Measurements from ENCODE around the gene CMYA5. TPM values are rescaled to one million over a fixed set of nuclear protein-coding genes. Genes with fewer than 3 reads are reported as not detected.

The CMYA5 gene
- 0.17 TPM for polyA plus RNA-seq (2013)

- DNase-seq: no peak
- 67% methylated on average over 65 of the region's 74 CpGs for WGBS (ENCODE audit: insufficient coverage)
- ChIA-PET POLR2A (no interaction called here), CTCF (interaction anchor here (1.0 to 1.6 kb wide), 3 partner anchors 13 to 15 kb away, joined by 3 read pairs; no protein-coding TSS in a partner anchor)
- H3K4me1 ChIP-seq (ENCODE audit: control extremely low read depth in 1 of 4, control insufficient read depth in 4 of 4, insufficient read depth in 4 of 4, low read length in 3 of 4): no peaks in the 10 kb centered on the region
- H3K36me3 ChIP-seq (ENCODE audit: control insufficient read depth in 4 of 4, insufficient read depth in 4 of 4, low read length in 3 of 4): peaks cover 7 to 27% (median 15%) of the 10 kb centered on the region in 4 experiments
- H3K27me3 ChIP-seq (replicated peaks in 2 of 5; ENCODE audit: control insufficient read depth in 4 of 5, insufficient read depth in 5 of 5, low read length in 4 of 5): no peaks in the 10 kb centered on the region
- no peak within 1 kb of the TSS for H3K27ac ChIP-seq (ENCODE audit: insufficient read depth in 1 of 2, low read depth in 1 of 2, low read length in 2 of 2, poor library complexity in 1 of 2, severe bottlenecking in 2 of 2)
- no peak within 1 kb of the TSS for H3K4me3 ChIP-seq (ENCODE audit: control insufficient read depth in 1 of 7, extremely low read depth in 1 of 7, insufficient read depth in 4 of 7, low read depth in 2 of 7, low read length in 6 of 7)
- peaks cover 0 to 7% (median 2%) of the 10 kb centered on the region in 5 experiments for H3K9me3 ChIP-seq (ENCODE audit: control extremely low read depth in 1 of 5, control insufficient read depth in 4 of 5, insufficient read depth in 2 of 5, low read depth in 1 of 5, low read length in 4 of 5)
These were observed at the start of gene CMYA5 for GRCh38 chr5:79689541-79690466. CMYA5 (plus strand) TSS chr5:79689836; CDS start chr5:79689908, 72 bp downstream.

- no peaks in the 10 kb centered on the region for H3K9me3 ChIP-seq (ENCODE audit: control extremely low read depth in 1 of 5, control insufficient read depth in 4 of 5, insufficient read depth in 2 of 5, low read depth in 1 of 5, low read length in 4 of 5)
- no peak overlapping the region for H3K4me3 ChIP-seq (ENCODE audit: control insufficient read depth in 1 of 7, extremely low read depth in 1 of 7, insufficient read depth in 4 of 7, low read depth in 2 of 7, low read length in 6 of 7)
- 80% methylated on average over 1 of the region's 4 CpGs for WGBS (ENCODE audit: insufficient coverage)
- no peak overlapping the region for H3K27ac ChIP-seq (ENCODE audit: insufficient read depth in 1 of 2, low read depth in 1 of 2, low read length in 2 of 2, poor library complexity in 1 of 2, severe bottlenecking in 2 of 2)
- H3K4me1 ChIP-seq (ENCODE audit: control extremely low read depth in 1 of 4, control insufficient read depth in 4 of 4, insufficient read depth in 4 of 4, low read length in 3 of 4): no peaks in the 10 kb centered on the region
- DNase-seq: no peak
- ChIA-PET CTCF (interaction anchor here (1.1 kb wide), 1 partner anchor 575 kb away, joined by 3 read pairs; no protein-coding TSS in a partner anchor), POLR2A (no interaction called here)
- no peaks in the 10 kb centered on the region for H3K27me3 ChIP-seq (replicated peaks in 2 of 5; ENCODE audit: control insufficient read depth in 4 of 5, insufficient read depth in 5 of 5, low read length in 4 of 5)
- H3K36me3 ChIP-seq (ENCODE audit: control insufficient read depth in 4 of 4, insufficient read depth in 4 of 4, low read length in 3 of 4): peaks cover 14 to 51% (median 29%) of the 10 kb centered on the region in 4 experiments
These were observed 49.0 kb upstream of the CMYA5 start for GRCh38 chr5:79640571-79641055.

GRCh38 chr5:79641414-79641813, 48.2 kb upstream of the CMYA5 start:
- no peaks in the 10 kb centered on the region for H3K9me3 ChIP-seq (ENCODE audit: control extremely low read depth in 1 of 5, control insufficient read depth in 4 of 5, insufficient read depth in 2 of 5, low read depth in 1 of 5, low read length in 4 of 5)
- H3K27me3 ChIP-seq (replicated peaks in 2 of 5; ENCODE audit: control insufficient read depth in 4 of 5, insufficient read depth in 5 of 5, low read length in 4 of 5): no peaks in the 10 kb centered on the region
- H3K4me3 ChIP-seq (ENCODE audit: control insufficient read depth in 1 of 7, extremely low read depth in 1 of 7, insufficient read depth in 4 of 7, low read depth in 2 of 7, low read length in 6 of 7): no peak overlapping the region
- DNase-seq: no peak
- H3K4me1 ChIP-seq (ENCODE audit: control extremely low read depth in 1 of 4, control insufficient read depth in 4 of 4, insufficient read depth in 4 of 4, low read length in 3 of 4): no peaks in the 10 kb centered on the region
- H3K36me3 ChIP-seq (ENCODE audit: control insufficient read depth in 4 of 4, insufficient read depth in 4 of 4, low read length in 3 of 4): peaks cover 14 to 59% (median 35%) of the 10 kb centered on the region in 4 experiments
- POLR2A ChIA-PET: no interaction called here
- no peak overlapping the region for H3K27ac ChIP-seq (ENCODE audit: insufficient read depth in 1 of 2, low read depth in 1 of 2, low read length in 2 of 2, poor library complexity in 1 of 2, severe bottlenecking in 2 of 2)
- WGBS (ENCODE audit: insufficient coverage): no CpG with 5 or more reads among the region's 1 CpG
- CTCF ChIA-PET: no interaction called here

DNA sequence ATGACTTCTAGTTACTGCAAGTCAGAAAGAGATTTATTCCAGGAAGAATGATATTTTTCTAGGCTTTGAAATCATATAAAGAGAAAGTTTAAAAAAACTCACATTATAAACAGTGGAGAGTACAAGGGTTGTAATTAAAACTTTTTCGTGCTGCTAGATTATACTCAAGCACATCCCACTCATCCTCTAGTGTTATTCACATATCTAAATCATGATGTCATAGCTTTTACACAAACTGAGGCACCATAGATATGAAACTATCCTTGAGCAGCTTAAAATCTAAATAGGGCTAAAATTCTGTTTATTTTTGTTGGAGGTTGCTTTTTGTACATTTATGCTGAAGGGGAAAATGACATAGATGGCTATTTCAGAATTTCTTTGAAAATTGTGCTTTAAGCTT, 47.4 kb upstream of the CMYA5 start:
- H3K27ac ChIP-seq (ENCODE audit: insufficient read depth in 1 of 2, low read depth in 1 of 2, low read length in 2 of 2, poor library complexity in 1 of 2, severe bottlenecking in 2 of 2): no peak overlapping the region
- no peak overlapping the region for H3K4me3 ChIP-seq (ENCODE audit: control insufficient read depth in 1 of 7, extremely low read depth in 1 of 7, insufficient read depth in 4 of 7, low read depth in 2 of 7, low read length in 6 of 7)
- ChIA-PET CTCF (no interaction called here), POLR2A (no interaction called here)
- H3K9me3 ChIP-seq (ENCODE audit: control extremely low read depth in 1 of 5, control insufficient read depth in 4 of 5, insufficient read depth in 2 of 5, low read depth in 1 of 5, low read length in 4 of 5): no peaks in the 10 kb centered on the region
- no peak for DNase-seq
- no peaks in the 10 kb centered on the region for H3K27me3 ChIP-seq (replicated peaks in 2 of 5; ENCODE audit: control insufficient read depth in 4 of 5, insufficient read depth in 5 of 5, low read length in 4 of 5)
- H3K4me1 ChIP-seq (ENCODE audit: control extremely low read depth in 1 of 4, control insufficient read depth in 4 of 4, insufficient read depth in 4 of 4, low read length in 3 of 4): no peaks in the 10 kb centered on the region
- WGBS (ENCODE audit: insufficient coverage): no CpG with 5 or more reads among the region's 1 CpG
- peaks cover 18 to 65% (median 36%) of the 10 kb centered on the region in 4 experiments for H3K36me3 ChIP-seq (ENCODE audit: control insufficient read depth in 4 of 4, insufficient read depth in 4 of 4, low read length in 3 of 4)

GRCh38 chr5:79653843-79654242, 35.8 kb upstream of the CMYA5 start:
- Histone ChIP-seq H3K36me3 (ENCODE audit: control insufficient read depth in 4 of 4, insufficient read depth in 4 of 4, low read length in 3 of 4) (peaks cover 7 to 46% (median 29%) of the 10 kb centered on the region in 4 experiments), H3K4me1 (ENCODE audit: control extremely low read depth in 1 of 4, control insufficient read depth in 4 of 4, insufficient read depth in 4 of 4, low read length in 3 of 4) (no peaks in the 10 kb centered on the region), H3K4me3 (ENCODE audit: control insufficient read depth in 1 of 7, extremely low read depth in 1 of 7, insufficient read depth in 4 of 7, low read depth in 2 of 7, low read length in 6 of 7) (no peak overlapping the region), H3K27ac (ENCODE audit: insufficient read depth in 1 of 2, low read depth in 1 of 2, low read length in 2 of 2, poor library complexity in 1 of 2, severe bottlenecking in 2 of 2) (no peak overlapping the region), H3K27me3 (replicated peaks in 2 of 5; ENCODE audit: control insufficient read depth in 4 of 5, insufficient read depth in 5 of 5, low read length in 4 of 5) (no peaks in the 10 kb centered on the region), H3K9me3 (ENCODE audit: control extremely low read depth in 1 of 5, control insufficient read depth in 4 of 5, insufficient read depth in 2 of 5, low read depth in 1 of 5, low read length in 4 of 5) (peaks cover 0 to under 1% (median 0%) of the 10 kb centered on the region in 5 experiments)
- 100% methylated on average over 3 of the region's 6 CpGs for whole genome bisulfite sequencing (ENCODE audit: insufficient coverage)
- CTCF ChIA-PET: no interaction called here
- POLR2A ChIA-PET: interaction anchor here (0.6 kb wide), 1 partner anchor 41 kb away, joined by 3 read pairs; no protein-coding TSS in a partner anchor
- DNase-seq: no peak

DNA sequence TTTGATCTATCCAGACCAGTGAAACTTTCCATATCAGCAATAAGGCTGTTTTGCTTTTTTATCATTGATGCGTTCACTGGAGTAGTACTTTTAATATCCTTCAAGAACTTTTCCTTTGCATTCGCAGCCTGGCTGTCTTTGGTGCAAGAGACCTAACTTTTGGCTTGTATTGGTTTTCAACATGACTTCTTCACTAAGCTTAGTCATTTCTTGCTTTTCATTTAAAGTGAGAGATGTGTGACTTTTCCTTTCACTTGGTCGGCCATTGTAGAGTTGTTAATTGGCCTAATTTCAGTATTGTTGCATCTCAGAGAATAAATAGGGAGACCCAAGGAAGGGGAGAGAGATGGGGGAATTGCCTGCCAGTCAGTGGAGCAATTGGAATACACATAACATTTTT, 26.4 kb upstream of the CMYA5 start:
- POLR2A ChIA-PET: no interaction called here
- CTCF ChIA-PET: no interaction called here
- H3K4me1 ChIP-seq (ENCODE audit: control extremely low read depth in 1 of 4, control insufficient read depth in 4 of 4, insufficient read depth in 4 of 4, low read length in 3 of 4): no peaks in the 10 kb centered on the region
- no peak for DNase-seq
- no peak overlapping the region for H3K27ac ChIP-seq (ENCODE audit: insufficient read depth in 1 of 2, low read depth in 1 of 2, low read length in 2 of 2, poor library complexity in 1 of 2, severe bottlenecking in 2 of 2)
- H3K9me3 ChIP-seq (ENCODE audit: control extremely low read depth in 1 of 5, control insufficient read depth in 4 of 5, insufficient read depth in 2 of 5, low read depth in 1 of 5, low read length in 4 of 5): peaks cover 0 to 24% (median 10%) of the 10 kb centered on the region in 5 experiments
- H3K27me3 ChIP-seq (replicated peaks in 2 of 5; ENCODE audit: control insufficient read depth in 4 of 5, insufficient read depth in 5 of 5, low read length in 4 of 5): no peaks in the 10 kb centered on the region
- peaks cover 20 to 51% (median 35%) of the 10 kb centered on the region in 4 experiments for H3K36me3 ChIP-seq (ENCODE audit: control insufficient read depth in 4 of 4, insufficient read depth in 4 of 4, low read length in 3 of 4)
- 97% methylated on average over 3 of the region's 3 CpGs for WGBS (ENCODE audit: insufficient coverage)
- no peak overlapping the region for H3K4me3 ChIP-seq (ENCODE audit: control insufficient read depth in 1 of 7, extremely low read depth in 1 of 7, insufficient read depth in 4 of 7, low read depth in 2 of 7, low read length in 6 of 7)

GRCh38 chr5:79666758-79667157, 22.9 kb upstream of the CMYA5 start:
- CTCF ChIA-PET: no interaction called here
- WGBS (ENCODE audit: insufficient coverage): 100% methylated on average over 2 of the region's 3 CpGs
- Histone ChIP-seq H3K36me3 (ENCODE audit: control insufficient read depth in 4 of 4, insufficient read depth in 4 of 4, low read length in 3 of 4) (peaks cover 14 to 47% (median 29%) of the 10 kb centered on the region in 4 experiments), H3K27me3 (replicated peaks in 2 of 5; ENCODE audit: control insufficient read depth in 4 of 5, insufficient read depth in 5 of 5, low read length in 4 of 5) (no peaks in the 10 kb centered on the region), H3K9me3 (ENCODE audit: control extremely low read depth in 1 of 5, control insufficient read depth in 4 of 5, insufficient read depth in 2 of 5, low read depth in 1 of 5, low read length in 4 of 5) (peaks cover 0 to 13% (median 3%) of the 10 kb centered on the region in 5 experiments), H3K4me3 (ENCODE audit: control insufficient read depth in 1 of 7, extremely low read depth in 1 of 7, insufficient read depth in 4 of 7, low read depth in 2 of 7, low read length in 6 of 7) (no peak overlapping the region), H3K4me1 (ENCODE audit: control extremely low read depth in 1 of 4, control insufficient read depth in 4 of 4, insufficient read depth in 4 of 4, low read length in 3 of 4) (no peaks in the 10 kb centered on the region), H3K27ac (ENCODE audit: insufficient read depth in 1 of 2, low read depth in 1 of 2, low read length in 2 of 2, poor library complexity in 1 of 2, severe bottlenecking in 2 of 2) (no peak overlapping the region)
- DNase-seq: no peak
- POLR2A ChIA-PET: interaction anchor here (0.7 kb wide), 1 partner anchor 558 kb away, joined by 3 read pairs; no protein-coding TSS in a partner anchor
